OCI-LY1 (cell line): Measurements from ENCODE around the gene TFRC.
"Not testable (repeated sequence)": the region's sequence is repeated elsewhere in the genome, so short reads cannot be mapped to it uniquely, and the experiment has no call there.

Source experiments
- CTCF ChIP-seq: fragments of 200-600 bp; sonication (generic), shearing (Covaris generic); IDR thresholded peaks from 2 replicates; pipeline ENCODE4 v1.5.1; 2017; ENCODE audit warnings: mild to moderate bottlenecking, antibody characterized with exemption, low read length, moderate library complexity, mixed read lengths
- EZH2 ChIP-seq: fragments of 200-600 bp; sonication (generic), shearing (Covaris generic); IDR thresholded peaks from 2 replicates; pipeline ENCODE4 v1.8.0; 2017; ENCODE audit warnings: borderline replicate concordance, mixed run types, mild to moderate bottlenecking, antibody characterized with exemption, low read length, moderate library complexity, mixed read lengths

- not testable (repeated sequence) for TF ChIP-seq CTCF, EZH2
Measured at GRCh38 chr3:196056371-196056770, 25.5 kb downstream of the TFRC start.
